WTC11 (cell line): Measurements from ENCODE around the gene PLXNA1. TPM values are rescaled to one million over a fixed set of nuclear protein-coding genes. Genes with fewer than 3 reads are reported as not detected.

Experiments used
- ARID4B ChIP-seq: sonication (generic); formaldehyde crosslinking; IDR thresholded peaks from 2 replicates; pipeline ENCODE4 v1.8.0; 2023; ENCODE audit warnings: missing genetic modification reagents, mild to moderate bottlenecking, borderline replicate concordance
- ATF2 ChIP-seq: sonication (generic); formaldehyde crosslinking; IDR thresholded peaks from 2 replicates; pipeline ENCODE4 v1.8.1; 2022; ENCODE audit warnings: low read depth, missing genetic modification reagents, borderline replicate concordance
- ATF3 ChIP-seq: sonication (generic); formaldehyde crosslinking; conservative IDR thresholded peaks from 2 replicates; pipeline ENCODE4 v1.8.1; 2022; ENCODE audit warnings: mild to moderate bottlenecking, missing genetic modification reagents
- CREB1 ChIP-seq: sonication (generic); formaldehyde crosslinking; IDR thresholded peaks from 2 replicates; pipeline ENCODE4 v1.8.0; 2023; ENCODE audit warnings: mild to moderate bottlenecking, missing genetic modification reagents
- E2F5 ChIP-seq: sonication (generic); formaldehyde crosslinking; IDR thresholded peaks from 2 replicates; pipeline ENCODE4 v1.8.1; 2022; ENCODE audit warnings: mild to moderate bottlenecking, moderate library complexity, missing genetic modification reagents
- EMX1 ChIP-seq: fragments of 250-450 bp; sonication (Bioruptor Pico); IDR thresholded peaks from 2 replicates; pipeline ENCODE4 v1.8.0; 2021; ENCODE audit warnings: mild to moderate bottlenecking
- ETV6 ChIP-seq: sonication (generic); formaldehyde crosslinking; IDR thresholded peaks from 2 replicates; pipeline ENCODE4 v1.8.1; 2022; ENCODE audit warnings: mild to moderate bottlenecking, missing genetic modification reagents
- GABPB1 ChIP-seq: sonication (generic); formaldehyde crosslinking; IDR thresholded peaks from 2 replicates; pipeline ENCODE4 v1.8.1; 2023; ENCODE audit warnings: mild to moderate bottlenecking, missing genetic modification reagents
- JAZF1 ChIP-seq: fragments of 250-450 bp; sonication (Bioruptor Pico); IDR thresholded peaks from 2 replicates; pipeline ENCODE4 v1.9.0; 2021; ENCODE audit warnings: moderate library complexity, mild to moderate bottlenecking, inconsistent platforms
- NFATC4 ChIP-seq: fragments of 250-450 bp; sonication (Bioruptor Pico); IDR thresholded peaks from 2 replicates; pipeline ENCODE4 v1.9.0; 2021; ENCODE audit warnings: mild to moderate bottlenecking
- NFYB ChIP-seq: sonication (generic); formaldehyde crosslinking; conservative IDR thresholded peaks from 2 replicates; pipeline ENCODE4 v1.8.0; 2022; ENCODE audit warnings: low read depth, missing genetic modification reagents
- NR2C2 ChIP-seq: sonication (generic); formaldehyde crosslinking; IDR thresholded peaks from 2 replicates; pipeline ENCODE4 v1.8.0; 2022; ENCODE audit warnings: mild to moderate bottlenecking, missing genetic modification reagents
- PRDM15 ChIP-seq: sonication (generic); formaldehyde crosslinking; IDR thresholded peaks from 2 replicates; pipeline ENCODE4 v1.8.0; 2022; ENCODE audit warnings: missing genetic modification reagents
- SOX15 ChIP-seq: fragments of 250-450 bp; sonication (Bioruptor Pico); IDR thresholded peaks from 2 replicates; pipeline ENCODE4 v1.9.0; 2021; ENCODE audit warnings: mild to moderate bottlenecking
- TEAD1 ChIP-seq: sonication (generic); formaldehyde crosslinking; IDR thresholded peaks from 2 replicates; pipeline ENCODE4 v1.8.0; 2022; ENCODE audit warnings: mild to moderate bottlenecking, missing genetic modification reagents
- ZBTB21 ChIP-seq: sonication (generic); formaldehyde crosslinking; IDR thresholded peaks from 2 replicates; pipeline ENCODE4 v1.8.1; 2023; ENCODE audit warnings: mild to moderate bottlenecking, missing genetic modification reagents, borderline replicate concordance
- ZNF121 ChIP-seq: sonication (generic); formaldehyde crosslinking; IDR thresholded peaks from 2 replicates; pipeline ENCODE4 v1.8.0; 2023; ENCODE audit warnings: missing genetic modification reagents
- ZNF138 ChIP-seq: sonication (generic); formaldehyde crosslinking; conservative IDR thresholded peaks from 2 replicates; pipeline ENCODE4 v1.8.1; 2022; ENCODE audit warnings: mild to moderate bottlenecking, moderate library complexity, missing genetic modification reagents
- ZNF219 ChIP-seq: sonication (generic); formaldehyde crosslinking; IDR thresholded peaks from 2 replicates; pipeline ENCODE4 v1.8.0; 2023; ENCODE audit warnings: missing genetic modification reagents, mild to moderate bottlenecking, borderline replicate concordance
- ZNF263 ChIP-seq: sonication (generic); formaldehyde crosslinking; IDR thresholded peaks from 2 replicates; pipeline ENCODE4 v1.8.1; 2022; ENCODE audit warnings: low read depth, mild to moderate bottlenecking, moderate library complexity, missing genetic modification reagents
- total RNA-seq: library from RNA; stranded (reverse); gene quantifications from 3 replicates; pipeline ENCODE4 v1.2.3, GENCODE V29; 2021
- TF ChIP-seq, protein P1 (sequence below): fragments of 250-450 bp; sonication (Bioruptor Pico); IDR thresholded peaks from 2 replicates; pipeline ENCODE4 v2.1.2; 2022; ENCODE audit warnings: mild to moderate bottlenecking, moderate library complexity
- TF ChIP-seq, protein P2 (sequence below): fragments of 250-450 bp; sonication (Bioruptor Pico); IDR thresholded peaks from 2 replicates; pipeline ENCODE4 v1.8.0; 2021; ENCODE audit warnings: mild to moderate bottlenecking
- TF ChIP-seq, protein P3 (sequence below): sonication (generic); formaldehyde crosslinking; IDR thresholded peaks from 2 replicates; pipeline ENCODE4 v1.8.1; 2023; ENCODE audit warnings: mild to moderate bottlenecking, moderate library complexity, missing genetic modification reagents

The PLXNA1 gene
- total RNA-seq, 1 experiment from 2014 or later, result 53.8 TPM

DNA sequence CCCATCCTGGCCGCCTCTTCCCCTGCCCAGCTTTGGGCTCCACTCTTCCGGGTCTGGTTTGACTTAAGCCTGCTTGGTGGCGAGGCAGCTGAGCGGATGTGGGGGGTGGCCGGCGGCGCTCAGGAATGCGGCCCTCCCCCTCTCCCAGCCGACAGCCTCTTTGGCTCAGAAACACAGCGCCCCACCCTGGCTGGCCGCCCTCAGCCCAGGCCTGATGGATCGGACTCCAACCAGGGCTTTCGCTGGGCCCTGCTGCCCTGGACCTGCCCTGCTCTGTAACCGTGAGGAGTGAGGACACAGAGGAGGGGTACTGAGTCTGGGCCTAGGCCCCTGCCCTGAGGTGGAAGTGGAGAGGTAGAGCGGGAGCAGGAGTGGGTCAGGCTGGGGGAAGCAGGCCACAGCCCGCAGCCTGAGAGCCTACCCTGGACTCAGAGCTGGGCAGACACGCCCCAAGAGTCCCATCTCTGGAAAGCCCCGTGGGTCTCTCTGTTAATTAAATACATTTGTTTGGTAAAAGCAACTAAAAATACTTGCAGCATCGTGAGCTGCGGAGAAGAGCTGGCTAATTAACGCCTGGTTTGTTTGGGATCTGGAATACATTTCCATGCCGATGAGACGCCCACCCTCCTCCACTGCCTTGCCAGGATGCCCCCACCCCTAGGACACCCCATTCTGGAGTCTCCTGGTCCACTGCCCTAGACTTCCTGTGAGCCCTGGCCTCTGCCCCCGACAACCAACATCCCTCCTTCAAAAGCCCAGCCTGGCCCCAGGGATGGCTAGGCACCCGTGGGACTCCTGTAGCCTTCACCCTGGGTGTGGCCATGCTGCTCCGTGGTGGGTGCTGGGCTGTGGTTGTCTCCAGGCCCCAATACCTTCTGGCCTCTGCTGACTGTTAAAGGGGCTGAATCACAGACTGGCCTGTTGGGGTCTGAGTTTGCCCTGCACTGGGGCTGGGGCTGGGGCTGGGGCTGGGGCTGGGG is 19.6 kb downstream of the PLXNA1 start (continued):
- TF ChIP-seq E2F5 (CRISPR knock-in tag) (0 out of 2 replicates have a peak, but pooled peaks have one; percentile 29), SOX15 (CRISPR knock-in tag) (no peak), TEAD1 (CRISPR knock-in tag) (peak; percentile 96; the same call in 1 of the 2 replicates), ZNF121 (CRISPR knock-in tag) (peak; percentile 48; the same call in 1 of the 2 replicates), EMX1 (CRISPR knock-in tag) (no peak), ATF3 (no peak), NFYB (no peak), NR2C2 (no peak), JAZF1 (CRISPR knock-in tag) (no peak), GABPB1 (CRISPR knock-in tag) (no peak), ZNF219 (CRISPR knock-in tag) (no peak), ETV6 (CRISPR knock-in tag) (peak; percentile 93; the same call in 1 of the 2 replicates), CREB1 (CRISPR knock-in tag) (0 out of 2 replicates have a peak, but pooled peaks have one; percentile 0), ZNF263 (CRISPR knock-in tag) (no peak), ZBTB21 (CRISPR knock-in tag) (peak; percentile 43; the same call in 1 of the 2 replicates), NFATC4 (CRISPR knock-in tag) (no peak), ARID4B (CRISPR knock-in tag) (no peak; the same call in 1 of the 2 replicates), ATF2 (CRISPR knock-in tag) (no peak), PRDM15 (CRISPR knock-in tag) (peak; percentile 50; the same call in 1 of the 2 replicates), ZNF138 (CRISPR knock-in tag) (no peak)
- TF ChIP-seq, protein P1, sequence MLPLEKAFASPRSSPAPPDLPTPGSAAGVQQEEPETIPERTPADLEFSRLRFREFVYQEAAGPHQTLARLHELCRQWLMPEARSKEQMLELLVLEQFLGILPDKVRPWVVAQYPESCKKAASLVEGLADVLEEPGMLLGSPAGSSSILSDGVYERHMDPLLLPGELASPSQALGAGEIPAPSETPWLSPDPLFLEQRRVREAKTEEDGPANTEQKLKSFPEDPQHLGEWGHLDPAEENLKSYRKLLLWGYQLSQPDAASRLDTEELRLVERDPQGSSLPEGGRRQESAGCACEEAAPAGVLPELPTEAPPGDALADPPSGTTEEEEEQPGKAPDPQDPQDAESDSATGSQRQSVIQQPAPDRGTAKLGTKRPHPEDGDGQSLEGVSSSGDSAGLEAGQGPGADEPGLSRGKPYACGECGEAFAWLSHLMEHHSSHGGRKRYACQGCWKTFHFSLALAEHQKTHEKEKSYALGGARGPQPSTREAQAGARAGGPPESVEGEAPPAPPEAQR, result no peak
- TF ChIP-seq, protein P2, sequence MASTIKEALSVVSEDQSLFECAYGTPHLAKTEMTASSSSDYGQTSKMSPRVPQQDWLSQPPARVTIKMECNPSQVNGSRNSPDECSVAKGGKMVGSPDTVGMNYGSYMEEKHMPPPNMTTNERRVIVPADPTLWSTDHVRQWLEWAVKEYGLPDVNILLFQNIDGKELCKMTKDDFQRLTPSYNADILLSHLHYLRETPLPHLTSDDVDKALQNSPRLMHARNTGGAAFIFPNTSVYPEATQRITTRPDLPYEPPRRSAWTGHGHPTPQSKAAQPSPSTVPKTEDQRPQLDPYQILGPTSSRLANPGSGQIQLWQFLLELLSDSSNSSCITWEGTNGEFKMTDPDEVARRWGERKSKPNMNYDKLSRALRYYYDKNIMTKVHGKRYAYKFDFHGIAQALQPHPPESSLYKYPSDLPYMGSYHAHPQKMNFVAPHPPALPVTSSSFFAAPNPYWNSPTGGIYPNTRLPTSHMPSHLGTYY (CRISPR knock-in tag), result no peak
- TF ChIP-seq, protein P3, sequence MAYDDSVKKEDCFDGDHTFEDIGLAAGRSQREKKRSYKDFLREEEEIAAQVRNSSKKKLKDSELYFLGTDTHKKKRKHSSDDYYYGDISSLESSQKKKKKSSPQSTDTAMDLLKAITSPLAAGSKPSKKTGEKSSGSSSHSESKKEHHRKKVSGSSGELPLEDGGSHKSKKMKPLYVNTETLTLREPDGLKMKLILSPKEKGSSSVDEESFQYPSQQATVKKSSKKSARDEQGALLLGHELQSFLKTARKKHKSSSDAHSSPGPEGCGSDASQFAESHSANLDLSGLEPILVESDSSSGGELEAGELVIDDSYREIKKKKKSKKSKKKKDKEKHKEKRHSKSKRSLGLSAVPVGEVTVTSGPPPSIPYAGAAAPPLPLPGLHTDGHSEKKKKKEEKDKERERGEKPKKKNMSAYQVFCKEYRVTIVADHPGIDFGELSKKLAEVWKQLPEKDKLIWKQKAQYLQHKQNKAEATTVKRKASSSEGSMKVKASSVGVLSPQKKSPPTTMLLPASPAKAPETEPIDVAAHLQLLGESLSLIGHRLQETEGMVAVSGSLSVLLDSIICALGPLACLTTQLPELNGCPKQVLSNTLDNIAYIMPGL (CRISPR knock-in tag), result peak; percentile 87
